Measurements from ENCODE around the gene LRRC7.

Gene LRRC7

GRCh38 chr1:69827732-69828131 lies 260.0 kb downstream of the LRRC7 start:
- TF ChIP-seq CTCF (IDR thresholded peaks at IDR 0.05; ENCODE audit: borderline replicate concordance, control extremely low read depth, extremely low read depth, insufficient read depth, missing control alignments), result no peak
- in situ Hi-C loops (cut with MboI; ENCODE audit: low sequenced_read_pairs, unreplicated experiment), result no loop called here
- no peak for DNase-seq (ENCODE audit: low spot score)

GRCh38 chr1:69833536-69833935 lies 265.8 kb downstream of the LRRC7 start:
- DNase-seq (ENCODE audit: low spot score), result no peak
- TF ChIP-seq CTCF (IDR thresholded peaks at IDR 0.05; ENCODE audit: borderline replicate concordance, control extremely low read depth, extremely low read depth, insufficient read depth, missing control alignments), result no peak
- in situ Hi-C loops (cut with MboI; ENCODE audit: low sequenced_read_pairs, unreplicated experiment), result no loop called here

GRCh38 chr1:69834336-69834735 lies 266.6 kb downstream of the LRRC7 start:
- in situ Hi-C loops (cut with MboI; ENCODE audit: low sequenced_read_pairs, unreplicated experiment), result no loop called here
- no peak for DNase-seq (ENCODE audit: low spot score)
- no peak for TF ChIP-seq CTCF (IDR thresholded peaks at IDR 0.05; ENCODE audit: borderline replicate concordance, control extremely low read depth, extremely low read depth, insufficient read depth, missing control alignments)

- TF ChIP-seq CTCF (IDR thresholded peaks at IDR 0.05; ENCODE audit: borderline replicate concordance, control extremely low read depth, extremely low read depth, insufficient read depth, missing control alignments), result no peak
- in situ Hi-C loops (cut with MboI; ENCODE audit: low sequenced_read_pairs, unreplicated experiment), result no loop called here
- no peak for DNase-seq (ENCODE audit: low spot score)
These were observed 268.2 kb downstream of the LRRC7 start for GRCh38 chr1:69835955-69836354.

- no peak for TF ChIP-seq CTCF (IDR thresholded peaks at IDR 0.05; ENCODE audit: borderline replicate concordance, control extremely low read depth, extremely low read depth, insufficient read depth, missing control alignments)
- DNase-seq (ENCODE audit: low spot score), result no peak
- in situ Hi-C loops (cut with MboI; ENCODE audit: low sequenced_read_pairs, unreplicated experiment), result no loop called here
These were observed 269.4 kb downstream of the LRRC7 start for GRCh38 chr1:69836971-69837636.

- no peak for DNase-seq (ENCODE audit: low spot score)
- in situ Hi-C loops (cut with MboI; ENCODE audit: low sequenced_read_pairs, unreplicated experiment), result no loop called here
- no peak for TF ChIP-seq CTCF (IDR thresholded peaks at IDR 0.05; ENCODE audit: borderline replicate concordance, control extremely low read depth, extremely low read depth, insufficient read depth, missing control alignments)
These were observed 274.6 kb downstream of the LRRC7 start for GRCh38 chr1:69842326-69842725.

Data from GM13976 (cell line).